GM23338 (cell line): Measurements from ENCODE around the gene PRPH2. TPM values are rescaled to one million over a fixed set of nuclear protein-coding genes. Genes with fewer than 3 reads are reported as not detected.

Experiments used
- ATAC-seq: fragments of 200-7000 bp; cut with Tn5 transposase; 3 replicates; pipeline ENCODE4 v1.9.1; 2020
- DNase-seq: peaks from one replicate; pipeline ENCODE4 v3.0.0-alpha.2; 2015; ENCODE audit warnings: low spot score
- H2AFZ ChIP-seq: fragments of 200-600 bp; sonication (generic); 2 replicates; pipeline ENCODE4 v1.8.0; 2016; ENCODE audit warnings: antibody characterized with exemption, mild to moderate bottlenecking, moderate library complexity
- H3F3A ChIP-seq: fragments of 200-600 bp; sonication (generic); replicated peaks from 2 replicates; pipeline ENCODE4 v1.8.0; 2017; ENCODE audit warnings: antibody characterized with exemption, mixed run types, low read depth
- H3K27ac ChIP-seq: fragments of 200-600 bp; sonication (generic); 2 replicates; pipeline ENCODE4 v1.6.1; 2016; ENCODE audit warnings: low read depth
- H3K27me3 ChIP-seq: fragments of 200-600 bp; sonication (generic); 2 replicates; pipeline ENCODE4 v1.8.0; 2016; ENCODE audit warnings: mild to moderate bottlenecking, mixed run types, moderate library complexity; ENCODE audit not compliant: insufficient read depth
- H3K36me3 ChIP-seq: fragments of 200-600 bp; sonication (generic); 2 replicates; pipeline ENCODE4 v1.8.0; 2016; ENCODE audit warnings: mild to moderate bottlenecking; ENCODE audit not compliant: insufficient read depth
- H3K4me1 ChIP-seq: fragments of 200-600 bp; sonication (generic); 2 replicates; pipeline ENCODE4 v1.8.0; 2016; ENCODE audit warnings: mild to moderate bottlenecking, moderate library complexity; ENCODE audit not compliant: insufficient read depth
- H3K4me2 ChIP-seq: fragments of 200-600 bp; sonication (generic); 2 replicates; pipeline ENCODE4 v1.7.1; 2017; ENCODE audit warnings: mixed run types
- H3K4me3 ChIP-seq: fragments of 200-600 bp; sonication (generic); 2 replicates; pipeline ENCODE4 v1.6.1; 2016; ENCODE audit warnings: mixed run types
- H3K79me2 ChIP-seq: fragments of 200-600 bp; sonication (generic); replicated peaks from 2 replicates; pipeline ENCODE4 v1.8.0; 2017; ENCODE audit warnings: mild to moderate bottlenecking; ENCODE audit not compliant: insufficient read depth
- H3K9me2 ChIP-seq: fragments of 200-600 bp; sonication (generic); 2 replicates; pipeline ENCODE4 v1.8.0; 2017; ENCODE audit not compliant: insufficient read depth
- H4K20me1 ChIP-seq: fragments of 200-600 bp; sonication (generic); replicated peaks from 2 replicates; pipeline ENCODE4 v1.8.0; 2017; ENCODE audit warnings: mild to moderate bottlenecking; ENCODE audit not compliant: insufficient read depth
- H3K27ac Mint-ChIP-seq: 2 replicates; pipeline ENCODE4 v1.8.0; 2020; ENCODE audit warnings: inconsistent platforms, mild to moderate bottlenecking, moderate library complexity, mixed read lengths
- H3K27me3 Mint-ChIP-seq: 3 replicates; pipeline ENCODE4 v1.8.0; 2022; ENCODE audit warnings: low read depth, mild to moderate bottlenecking, moderate library complexity, mixed read lengths, inconsistent platforms; ENCODE audit not compliant: insufficient read depth, poor library complexity
- H3K36me3 Mint-ChIP-seq: 3 replicates; pipeline ENCODE4 v1.8.0; 2021; ENCODE audit warnings: low read depth, mild to moderate bottlenecking, inconsistent platforms, moderate library complexity, mixed read lengths
- H3K4me1 Mint-ChIP-seq: 3 replicates; pipeline ENCODE4 v1.8.0; 2020; ENCODE audit warnings: mild to moderate bottlenecking, inconsistent platforms, mixed read lengths
- H3K4me3 Mint-ChIP-seq: 3 replicates; pipeline ENCODE4 v1.8.0; 2021; ENCODE audit warnings: moderate library complexity, mild to moderate bottlenecking, inconsistent platforms, mixed read lengths
- H3K9me3 Mint-ChIP-seq: 3 replicates; pipeline ENCODE4 v1.8.0; 2020; ENCODE audit warnings: moderate library complexity, mild to moderate bottlenecking, inconsistent platforms, mixed read lengths
- NANOG ChIP-seq: IDR thresholded peaks from 2 replicates; pipeline ENCODE4 v1.6.1; 2016; ENCODE audit warnings: antibody characterized with exemption, borderline replicate concordance
- STAT1 ChIP-seq: IDR thresholded peaks from one replicate; pipeline ENCODE4 v1.6.1; 2016; ENCODE audit warnings: antibody characterized with exemption; ENCODE audit not compliant: unreplicated experiment
- ZNF331 ChIP-seq: fragments of 250-450 bp; sonication (Bioruptor Pico); IDR thresholded peaks from 2 replicates; pipeline ENCODE4 v1.5.0; 2020; ENCODE audit warnings: low read depth, mild to moderate bottlenecking, moderate library complexity
- polyA plus RNA-seq: library from polyadenylated mRNA; unstranded; fragments of >200 nt; fragmentation: Nextera tagmentation; extraction: Ambion mirVana; gene quantifications from 2 replicates; pipeline ENCODE4 v1.2.1, GENCODE V29; 2016
- total RNA-seq: library from RNA; depleted of rRNA; stranded (reverse); fragments of >200 nt; shearing (Covaris generic); gene quantifications from 2 replicates; pipeline ENCODE4 v1.2.3, GENCODE V29; 2014
- TF ChIP-seq, protein P1 (sequence below): IDR thresholded peaks from 2 replicates; pipeline ENCODE4 v1.6.1; 2016; ENCODE audit warnings: antibody characterized with exemption
- TF ChIP-seq, protein P2 (sequence below): fragments of 250-450 bp; sonication (Bioruptor Pico); IDR thresholded peaks from 2 replicates; pipeline ENCODE4 v1.5.0; 2020; ENCODE audit warnings: mild to moderate bottlenecking, moderate library complexity

PRPH2 gene
- total and polyA plus RNA-seq, 2 experiments from 2014 or later: 0.50 to 0.52 TPM

DNA sequence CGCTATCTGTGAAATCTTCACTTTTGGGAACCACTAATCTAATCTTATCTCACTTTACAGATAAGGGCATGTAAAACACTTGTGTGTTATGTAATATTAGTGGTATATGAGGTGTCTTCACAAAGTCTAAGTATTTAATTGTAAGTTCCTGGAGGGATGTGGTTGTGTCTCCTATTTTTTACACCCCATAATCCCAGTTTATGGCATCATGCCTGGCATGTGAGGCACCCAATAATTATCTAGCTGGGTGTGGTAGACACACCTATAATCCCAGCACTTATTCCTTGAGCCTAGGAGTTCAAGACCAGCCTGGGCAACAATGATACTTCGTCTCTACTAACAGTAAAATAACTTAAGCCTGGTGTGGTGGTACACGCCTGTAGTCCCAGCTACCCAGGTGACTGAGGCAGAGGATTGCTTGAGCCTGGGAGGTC lies 40.0 kb upstream of the PRPH2 start:
- Mint-ChIP-seq H3K27me3 (peaks cover 1% of the 10 kb centered on the region), H3K36me3 (peaks cover 9% of the 10 kb centered on the region), H3K4me1 (peaks cover 34% of the 10 kb centered on the region), H3K27ac (no peak overlapping the region), H3K4me3 (no peak overlapping the region), H3K9me3 (no peaks in the 10 kb centered on the region)
- Histone ChIP-seq H3K4me1 (peaks cover 29% of the 10 kb centered on the region), H3K4me3 (no peak overlapping the region), H3K79me2 (0 out of 2 replicates have a peak, but pooled peaks cover 11% of the 10 kb centered on the region), H2AFZ (no peak overlapping the region), H3K36me3 (no peaks in the 10 kb centered on the region), H4K20me1 (no peaks in the 10 kb centered on the region), H3K27ac (peak overlapping the region; percentile 43; the same call in 1 of the 2 replicates), H3K9me2 (no peaks in the 10 kb centered on the region), H3K4me2 (no peak overlapping the region; the same call in 1 of the 2 replicates), H3F3A (peaks cover 2% of the 10 kb centered on the region; the same call in 1 of the 2 replicates), H3K27me3 (no peaks in the 10 kb centered on the region)
- TF ChIP-seq, protein P1, sequence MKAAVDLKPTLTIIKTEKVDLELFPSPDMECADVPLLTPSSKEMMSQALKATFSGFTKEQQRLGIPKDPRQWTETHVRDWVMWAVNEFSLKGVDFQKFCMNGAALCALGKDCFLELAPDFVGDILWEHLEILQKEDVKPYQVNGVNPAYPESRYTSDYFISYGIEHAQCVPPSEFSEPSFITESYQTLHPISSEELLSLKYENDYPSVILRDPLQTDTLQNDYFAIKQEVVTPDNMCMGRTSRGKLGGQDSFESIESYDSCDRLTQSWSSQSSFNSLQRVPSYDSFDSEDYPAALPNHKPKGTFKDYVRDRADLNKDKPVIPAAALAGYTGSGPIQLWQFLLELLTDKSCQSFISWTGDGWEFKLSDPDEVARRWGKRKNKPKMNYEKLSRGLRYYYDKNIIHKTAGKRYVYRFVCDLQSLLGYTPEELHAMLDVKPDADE: no peak
- TF ChIP-seq, protein P2, sequence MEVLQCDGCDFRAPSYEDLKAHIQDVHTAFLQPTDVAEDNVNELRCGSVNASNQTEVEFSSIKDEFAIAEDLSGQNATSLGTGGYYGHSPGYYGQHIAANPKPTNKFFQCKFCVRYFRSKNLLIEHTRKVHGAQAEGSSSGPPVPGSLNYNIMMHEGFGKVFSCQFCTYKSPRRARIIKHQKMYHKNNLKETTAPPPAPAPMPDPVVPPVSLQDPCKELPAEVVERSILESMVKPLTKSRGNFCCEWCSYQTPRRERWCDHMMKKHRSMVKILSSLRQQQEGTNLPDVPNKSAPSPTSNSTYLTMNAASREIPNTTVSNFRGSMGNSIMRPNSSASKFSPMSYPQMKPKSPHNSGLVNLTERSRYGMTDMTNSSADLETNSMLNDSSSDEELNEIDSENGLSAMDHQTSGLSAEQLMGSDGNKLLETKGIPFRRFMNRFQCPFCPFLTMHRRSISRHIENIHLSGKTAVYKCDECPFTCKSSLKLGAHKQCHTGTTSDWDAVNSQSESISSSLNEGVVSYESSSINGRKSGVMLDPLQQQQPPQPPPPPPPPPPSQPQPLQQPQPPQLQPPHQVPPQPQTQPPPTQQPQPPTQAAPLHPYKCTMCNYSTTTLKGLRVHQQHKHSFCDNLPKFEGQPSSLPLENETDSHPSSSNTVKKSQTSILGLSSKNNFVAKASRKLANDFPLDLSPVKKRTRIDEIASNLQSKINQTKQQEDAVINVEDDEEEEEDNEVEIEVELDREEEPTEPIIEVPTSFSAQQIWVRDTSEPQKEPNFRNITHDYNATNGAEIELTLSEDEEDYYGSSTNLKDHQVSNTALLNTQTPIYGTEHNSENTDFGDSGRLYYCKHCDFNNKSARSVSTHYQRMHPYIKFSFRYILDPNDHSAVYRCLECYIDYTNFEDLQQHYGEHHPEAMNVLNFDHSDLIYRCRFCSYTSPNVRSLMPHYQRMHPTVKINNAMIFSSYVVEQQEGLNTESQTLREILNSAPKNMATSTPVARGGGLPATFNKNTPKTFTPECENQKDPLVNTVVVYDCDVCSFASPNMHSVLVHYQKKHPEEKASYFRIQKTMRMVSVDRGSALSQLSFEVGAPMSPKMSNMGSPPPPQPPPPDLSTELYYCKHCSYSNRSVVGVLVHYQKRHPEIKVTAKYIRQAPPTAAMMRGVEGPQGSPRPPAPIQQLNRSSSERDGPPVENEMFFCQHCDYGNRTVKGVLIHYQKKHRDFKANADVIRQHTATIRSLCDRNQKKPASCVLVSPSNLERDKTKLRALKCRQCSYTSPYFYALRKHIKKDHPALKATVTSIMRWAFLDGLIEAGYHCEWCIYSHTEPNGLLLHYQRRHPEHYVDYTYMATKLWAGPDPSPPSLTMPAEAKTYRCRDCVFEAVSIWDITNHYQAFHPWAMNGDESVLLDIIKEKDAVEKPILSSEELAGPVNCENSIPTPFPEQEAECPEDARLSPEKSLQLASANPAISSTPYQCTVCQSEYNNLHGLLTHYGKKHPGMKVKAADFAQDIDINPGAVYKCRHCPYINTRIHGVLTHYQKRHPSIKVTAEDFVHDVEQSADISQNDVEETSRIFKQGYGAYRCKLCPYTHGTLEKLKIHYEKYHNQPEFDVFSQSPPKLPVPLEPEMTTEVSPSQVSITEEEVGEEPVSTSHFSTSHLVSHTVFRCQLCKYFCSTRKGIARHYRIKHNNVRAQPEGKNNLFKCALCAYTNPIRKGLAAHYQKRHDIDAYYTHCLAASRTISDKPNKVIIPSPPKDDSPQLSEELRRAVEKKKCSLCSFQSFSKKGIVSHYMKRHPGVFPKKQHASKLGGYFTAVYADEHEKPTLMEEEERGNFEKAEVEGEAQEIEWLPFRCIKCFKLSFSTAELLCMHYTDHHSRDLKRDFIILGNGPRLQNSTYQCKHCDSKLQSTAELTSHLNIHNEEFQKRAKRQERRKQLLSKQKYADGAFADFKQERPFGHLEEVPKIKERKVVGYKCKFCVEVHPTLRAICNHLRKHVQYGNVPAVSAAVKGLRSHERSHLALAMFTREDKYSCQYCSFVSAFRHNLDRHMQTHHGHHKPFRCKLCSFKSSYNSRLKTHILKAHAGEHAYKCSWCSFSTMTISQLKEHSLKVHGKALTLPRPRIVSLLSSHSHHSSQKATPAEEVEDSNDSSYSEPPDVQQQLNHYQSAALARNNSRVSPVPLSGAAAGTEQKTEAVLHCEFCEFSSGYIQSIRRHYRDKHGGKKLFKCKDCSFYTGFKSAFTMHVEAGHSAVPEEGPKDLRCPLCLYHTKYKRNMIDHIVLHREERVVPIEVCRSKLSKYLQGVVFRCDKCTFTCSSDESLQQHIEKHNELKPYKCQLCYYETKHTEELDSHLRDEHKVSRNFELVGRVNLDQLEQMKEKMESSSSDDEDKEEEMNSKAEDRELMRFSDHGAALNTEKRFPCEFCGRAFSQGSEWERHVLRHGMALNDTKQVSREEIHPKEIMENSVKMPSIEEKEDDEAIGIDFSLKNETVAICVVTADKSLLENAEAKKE (CRISPR knock-in tag): no peak
- TF ChIP-seq ZNF331 (CRISPR knock-in tag): no peak
- no peak for TF ChIP-seq NANOG
- TF ChIP-seq STAT1: no peak
- DNase-seq (no peak), ATAC-seq (no peak)
